Osteoblast (primary cell): ENCODE results near the gene HMGCS2. TPM values are rescaled to one million over a fixed set of nuclear protein-coding genes. Genes with fewer than 3 reads are reported as not detected.

Experiments used
- DNase-seq: peaks from one replicate; pipeline ENCODE4 v3.0.0; 2011; ENCODE audit warnings: low spot score, mixed read lengths; ENCODE audit not compliant: insufficient read length; ENCODE audit errors: missing footprints
- H2AFZ ChIP-seq: 2 replicates; pipeline ENCODE4 v1.6.0; 2011; ENCODE audit warnings: mild to moderate bottlenecking, low read length
- H3K27ac ChIP-seq: 2 replicates; pipeline ENCODE4 v1.5.1; 2011; ENCODE audit warnings: mild to moderate bottlenecking, low read depth, low read length, moderate library complexity
- H3K27me3 ChIP-seq: 2 replicates; pipeline ENCODE4 v1.6.0; 2012; ENCODE audit warnings: mild to moderate bottlenecking, control low read depth, inconsistent platforms, low read length, moderate library complexity; ENCODE audit not compliant: insufficient read depth
- H3K36me3 ChIP-seq: 2 replicates; pipeline ENCODE4 v1.5.1; 2011; ENCODE audit warnings: mild to moderate bottlenecking, low read length, control low read depth, moderate library complexity; ENCODE audit not compliant: insufficient read depth
- H3K4me1 ChIP-seq: 2 replicates; pipeline ENCODE4 v1.5.1; 2011; ENCODE audit warnings: mild to moderate bottlenecking, low read length, control low read depth, moderate library complexity; ENCODE audit not compliant: insufficient read depth
- H3K4me2 ChIP-seq: 2 replicates; pipeline ENCODE4 v1.6.0; 2011; ENCODE audit warnings: mild to moderate bottlenecking, low read length; ENCODE audit not compliant: insufficient read depth
- H3K4me3 ChIP-seq: fragments of 200-600 bp; sonication (generic); 3 replicates; pipeline ENCODE4 v1.5.1; 2012; ENCODE audit warnings: mild to moderate bottlenecking, low read length, inconsistent platforms; ENCODE audit not compliant: insufficient read depth
- H3K79me2 ChIP-seq: 2 replicates; pipeline ENCODE4 v1.6.0; 2012; ENCODE audit warnings: mild to moderate bottlenecking, low read length, control low read depth, inconsistent platforms; ENCODE audit not compliant: insufficient read depth
- H3K9me3 ChIP-seq: 2 replicates; pipeline ENCODE4 v1.5.1; 2011; ENCODE audit warnings: low read depth, low read length, control low read depth
- H4K20me1 ChIP-seq: 2 replicates; pipeline ENCODE4 v1.6.0; 2012; ENCODE audit warnings: mild to moderate bottlenecking, low read length, control low read depth; ENCODE audit not compliant: insufficient read depth
- total RNA-seq: library from RNA; depleted of rRNA; stranded (reverse); fragments of >200 nt; gene quantifications from 2 replicates; pipeline ENCODE4 v1.2.3, GENCODE V29; 2012
- TF ChIP-seq, protein P1 (sequence below): IDR thresholded peaks from 2 replicates; pipeline ENCODE4 v1.5.1; 2011; ENCODE audit warnings: mild to moderate bottlenecking, low read depth, low read length, moderate library complexity; ENCODE audit errors: extremely low read depth

HMGCS2 gene
- total RNA-seq, 1 donor = not detected

DNA sequence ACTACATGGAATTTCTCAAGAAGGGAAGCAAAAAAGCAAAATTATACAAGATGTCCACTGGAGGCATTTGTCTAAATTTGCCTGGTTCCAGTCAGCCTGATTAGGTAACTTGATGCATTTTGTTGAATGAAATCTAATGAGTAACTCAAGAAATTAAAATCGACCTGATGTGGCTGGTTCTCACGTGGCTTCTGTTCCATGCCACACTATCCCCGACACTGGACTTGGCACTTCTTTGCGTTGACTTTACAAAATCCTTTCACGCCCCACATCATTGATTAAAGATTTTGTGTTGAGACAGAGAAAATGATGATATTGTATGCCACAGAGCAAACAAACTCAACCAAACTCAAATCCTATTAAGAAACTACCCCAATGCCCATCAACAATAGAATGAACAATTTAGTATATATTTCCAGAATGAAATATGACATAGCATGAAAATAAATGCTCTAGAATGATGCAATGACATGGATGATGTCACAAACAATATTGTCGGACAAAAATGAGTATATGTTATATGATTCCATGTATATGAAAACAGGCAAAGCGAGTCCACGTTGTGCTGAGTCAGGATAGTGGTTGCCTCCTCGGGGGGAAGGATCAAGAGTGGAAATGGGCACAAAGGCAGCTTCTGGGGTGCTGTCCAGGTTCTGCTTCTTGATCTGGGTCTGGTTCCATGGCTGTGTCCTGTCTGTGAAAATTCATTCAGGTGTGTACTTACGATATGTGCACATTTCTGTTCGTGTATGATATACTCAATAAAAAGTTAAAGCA is 12.9 kb upstream of the HMGCS2 start:
- no peak overlapping the region for H3K4me3 ChIP-seq
- H3K79me2 ChIP-seq = no peaks in the 10 kb centered on the region
- H3K4me2 ChIP-seq = no peak overlapping the region
- no peaks in the 10 kb centered on the region for H3K9me3 ChIP-seq
- H2AFZ ChIP-seq = no peak overlapping the region
- no peaks in the 10 kb centered on the region for H3K4me1 ChIP-seq
- H3K36me3 ChIP-seq = no peaks in the 10 kb centered on the region
- peaks cover 19% of the 10 kb centered on the region for H3K27me3 ChIP-seq
- H4K20me1 ChIP-seq = no peaks in the 10 kb centered on the region
- no peak for DNase-seq
- no peak overlapping the region for H3K27ac ChIP-seq
- TF ChIP-seq, protein P1, sequence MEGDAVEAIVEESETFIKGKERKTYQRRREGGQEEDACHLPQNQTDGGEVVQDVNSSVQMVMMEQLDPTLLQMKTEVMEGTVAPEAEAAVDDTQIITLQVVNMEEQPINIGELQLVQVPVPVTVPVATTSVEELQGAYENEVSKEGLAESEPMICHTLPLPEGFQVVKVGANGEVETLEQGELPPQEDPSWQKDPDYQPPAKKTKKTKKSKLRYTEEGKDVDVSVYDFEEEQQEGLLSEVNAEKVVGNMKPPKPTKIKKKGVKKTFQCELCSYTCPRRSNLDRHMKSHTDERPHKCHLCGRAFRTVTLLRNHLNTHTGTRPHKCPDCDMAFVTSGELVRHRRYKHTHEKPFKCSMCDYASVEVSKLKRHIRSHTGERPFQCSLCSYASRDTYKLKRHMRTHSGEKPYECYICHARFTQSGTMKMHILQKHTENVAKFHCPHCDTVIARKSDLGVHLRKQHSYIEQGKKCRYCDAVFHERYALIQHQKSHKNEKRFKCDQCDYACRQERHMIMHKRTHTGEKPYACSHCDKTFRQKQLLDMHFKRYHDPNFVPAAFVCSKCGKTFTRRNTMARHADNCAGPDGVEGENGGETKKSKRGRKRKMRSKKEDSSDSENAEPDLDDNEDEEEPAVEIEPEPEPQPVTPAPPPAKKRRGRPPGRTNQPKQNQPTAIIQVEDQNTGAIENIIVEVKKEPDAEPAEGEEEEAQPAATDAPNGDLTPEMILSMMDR = peak; percentile 10

DNA sequence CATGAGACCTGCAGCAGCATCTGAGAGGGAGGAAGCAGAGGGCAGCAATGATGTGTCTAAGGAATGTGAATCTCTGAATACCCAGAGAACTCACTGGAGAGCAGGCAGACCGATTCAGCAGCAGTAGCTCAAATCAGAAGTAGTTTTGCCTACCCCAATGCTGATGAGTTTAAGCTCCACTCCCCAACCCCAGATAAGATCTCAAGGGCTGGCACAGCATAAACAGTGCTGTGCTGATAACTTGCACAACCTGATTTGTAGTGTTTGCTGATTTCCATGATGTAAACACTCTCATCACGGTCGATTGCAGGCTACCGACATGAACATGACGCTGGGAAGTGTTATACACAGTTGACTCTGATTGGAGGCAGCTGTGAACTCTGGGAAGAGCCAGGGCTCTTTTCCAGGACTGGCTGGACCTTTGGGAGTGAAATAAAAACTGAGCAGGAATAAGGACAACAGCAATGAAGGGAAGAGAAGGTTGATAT is 11.2 kb upstream of the HMGCS2 start:
- DNase-seq = no peak
- Histone ChIP-seq H4K20me1 (no peaks in the 10 kb centered on the region), H3K79me2 (no peaks in the 10 kb centered on the region), H3K27ac (no peak overlapping the region), H3K4me2 (peak overlapping the region; percentile 76), H2AFZ (peak overlapping the region; percentile 81), H3K4me1 (no peaks in the 10 kb centered on the region), H3K4me3 (peak overlapping the region; percentile 64), H3K9me3 (no peaks in the 10 kb centered on the region), H3K27me3 (peaks cover 10% of the 10 kb centered on the region), H3K36me3 (no peaks in the 10 kb centered on the region)
- TF ChIP-seq, protein P1 = no peak

DNA sequence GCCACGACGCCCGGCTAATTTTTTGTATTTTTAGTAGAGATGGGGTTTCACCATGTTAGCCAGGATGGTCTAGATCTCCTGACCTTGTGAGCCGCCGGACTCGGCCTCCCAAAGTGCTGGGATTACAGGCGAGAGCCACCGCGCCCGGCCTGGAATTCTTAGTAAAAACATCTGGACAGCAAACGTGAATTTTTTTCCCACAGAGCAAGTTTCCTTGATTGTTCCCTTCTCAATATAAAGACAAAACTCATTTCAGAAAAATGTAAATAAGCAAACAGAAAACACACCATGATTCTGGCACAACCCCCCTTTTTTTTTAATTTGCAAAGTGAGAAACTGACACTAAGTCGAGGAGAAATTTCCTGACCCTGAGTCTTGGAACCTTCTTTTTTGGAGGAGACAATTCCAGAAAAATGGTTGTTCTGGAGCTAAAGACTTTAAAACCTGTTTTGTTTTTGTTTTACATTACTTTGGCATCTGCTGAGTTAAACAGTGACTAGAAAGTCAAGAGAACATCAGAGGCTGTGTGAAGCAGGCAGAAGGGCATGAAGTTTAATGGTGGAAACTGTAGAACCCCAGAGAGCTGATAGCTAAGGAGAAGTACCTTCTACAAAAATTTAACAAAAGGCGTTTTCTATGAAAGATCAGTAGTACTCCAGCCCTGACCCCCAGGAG is 10.3 kb upstream of the HMGCS2 start:
- TF ChIP-seq, protein P1 = no peak
- Histone ChIP-seq H4K20me1 (no peaks in the 10 kb centered on the region), H3K4me1 (peaks cover 3% of the 10 kb centered on the region), H3K27me3 (peaks cover 9% of the 10 kb centered on the region), H3K27ac (no peak overlapping the region), H3K79me2 (no peaks in the 10 kb centered on the region), H3K4me2 (no peak overlapping the region), H3K4me3 (no peak overlapping the region), H3K9me3 (no peaks in the 10 kb centered on the region), H2AFZ (no peak overlapping the region), H3K36me3 (no peaks in the 10 kb centered on the region)
- DNase-seq = no peak

DNA sequence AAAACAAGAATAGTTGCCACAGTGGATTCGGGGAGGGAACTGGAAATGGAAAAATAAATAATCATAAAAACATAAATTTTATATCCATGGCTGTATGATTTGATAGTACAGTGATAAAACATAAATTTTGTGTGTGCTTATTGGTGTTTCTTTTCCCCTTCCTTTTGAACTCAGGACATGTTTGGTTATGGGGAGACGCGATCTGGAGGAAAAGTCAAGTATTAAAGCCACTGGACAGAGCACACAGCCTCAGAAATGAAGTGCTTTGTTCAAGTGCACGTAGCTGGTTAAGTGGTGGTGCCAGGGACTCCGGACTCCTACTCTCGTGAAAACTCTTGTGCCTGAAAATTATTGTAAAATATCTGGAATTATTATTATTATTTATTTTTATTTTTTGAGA is 9.7 kb upstream of the HMGCS2 start:
- peaks cover 2% of the 10 kb centered on the region for H3K27me3 ChIP-seq
- TF ChIP-seq, protein P1 = no peak
- H3K79me2 ChIP-seq = no peaks in the 10 kb centered on the region
- no peak overlapping the region for H3K4me3 ChIP-seq
- H3K27ac ChIP-seq = no peak overlapping the region
- H3K9me3 ChIP-seq = no peaks in the 10 kb centered on the region
- H3K4me2 ChIP-seq = no peak overlapping the region
- no peak for DNase-seq
- H3K36me3 ChIP-seq = no peaks in the 10 kb centered on the region
- no peaks in the 10 kb centered on the region for H4K20me1 ChIP-seq
- no peak overlapping the region for H2AFZ ChIP-seq
- peaks cover 9% of the 10 kb centered on the region for H3K4me1 ChIP-seq
